HG03159 (cell line): ENCODE measurements around the gene REG4.
"Not testable (repeated sequence)": the region's sequence is repeated elsewhere in the genome, so short reads cannot be mapped to it uniquely, and the experiment has no call there.

Source experiments
- ATAC-seq: cut with Tn5 transposase; IDR thresholded peaks from one replicate; pipeline ENCODE4 v1.9.1; 2021; ENCODE audit warnings: mild to moderate bottlenecking, moderate library complexity; ENCODE audit not compliant: unreplicated experiment

Gene REG4

DNA sequence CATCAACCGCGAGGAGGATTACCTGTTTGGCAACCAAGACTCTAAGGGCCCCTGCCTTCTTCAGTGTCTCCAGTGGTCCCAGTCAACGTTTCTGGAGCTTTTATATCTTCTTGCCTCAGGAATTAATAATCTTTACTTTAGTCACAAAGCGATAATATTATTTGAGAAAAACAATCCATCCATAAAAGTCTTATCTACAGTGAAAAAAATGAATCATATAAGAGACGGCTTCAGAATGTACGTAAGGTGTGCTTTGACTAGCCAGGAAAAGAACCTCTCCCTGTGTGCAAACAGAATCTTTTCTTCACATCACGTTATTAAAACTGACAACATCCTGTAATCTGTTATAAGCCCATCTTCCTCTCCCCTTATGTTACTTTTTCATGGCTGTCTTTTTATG lies at the start of gene REG4:
TSS of gene REG4 (minus strand) at position 74 of the 400 bp plus-strand sequence. CDS start 2,691 bp downstream, outside the sequence.
- ATAC-seq = no peak

DNA sequence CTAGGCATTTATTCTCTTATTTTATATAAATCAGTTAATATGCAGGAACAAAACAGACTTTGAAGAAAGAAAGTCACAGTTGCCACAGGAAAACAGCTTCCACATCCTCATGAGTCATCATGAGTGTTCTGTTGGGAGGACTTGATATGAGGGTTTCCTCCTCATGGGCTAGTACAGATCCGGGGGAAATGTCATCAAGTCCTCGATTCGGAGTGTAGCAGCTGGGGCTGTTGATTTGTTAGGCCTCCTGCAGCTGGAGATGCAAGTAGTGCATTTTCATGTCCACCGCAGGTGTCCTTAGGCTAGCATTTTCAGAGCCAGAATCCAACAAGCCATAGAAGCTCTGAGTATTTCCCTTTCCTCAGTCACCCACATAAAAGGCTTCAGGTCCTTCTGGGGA lies 48.4 kb upstream of the REG4 start:
- ATAC-seq = no peak

DNA sequence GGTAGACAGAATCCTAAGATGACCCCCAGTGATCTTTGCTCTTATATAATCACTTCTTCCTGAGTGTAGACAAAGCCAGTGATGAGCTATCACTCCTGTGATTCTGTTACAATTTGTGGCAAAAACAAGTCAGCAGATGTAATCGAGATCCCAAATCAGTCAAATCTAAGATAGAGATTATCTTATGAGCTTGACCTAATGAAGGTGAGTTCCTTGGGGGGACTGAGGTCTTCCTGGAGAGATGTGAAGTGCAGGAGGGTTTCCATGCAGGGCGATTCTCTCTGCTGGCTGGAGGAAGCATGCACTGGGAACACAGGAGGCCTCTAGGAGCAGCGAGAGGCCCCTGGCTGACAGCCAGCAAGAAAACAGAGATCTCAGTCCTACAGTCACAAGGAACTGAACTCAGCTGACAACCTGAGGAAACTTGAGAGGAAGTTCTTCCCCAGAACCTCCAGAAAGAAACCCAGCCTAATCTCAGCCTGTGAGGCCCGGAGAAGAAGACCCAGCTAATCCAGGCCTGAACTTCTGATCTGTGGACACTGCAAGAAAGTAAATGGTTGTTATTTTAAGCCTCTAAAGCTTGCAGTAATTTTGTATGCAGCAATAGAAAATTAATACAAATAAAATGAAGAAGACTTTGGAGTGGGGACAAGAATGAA lies 47.4 kb upstream of the REG4 start:
- not testable (repeated sequence) for ATAC-seq

DNA sequence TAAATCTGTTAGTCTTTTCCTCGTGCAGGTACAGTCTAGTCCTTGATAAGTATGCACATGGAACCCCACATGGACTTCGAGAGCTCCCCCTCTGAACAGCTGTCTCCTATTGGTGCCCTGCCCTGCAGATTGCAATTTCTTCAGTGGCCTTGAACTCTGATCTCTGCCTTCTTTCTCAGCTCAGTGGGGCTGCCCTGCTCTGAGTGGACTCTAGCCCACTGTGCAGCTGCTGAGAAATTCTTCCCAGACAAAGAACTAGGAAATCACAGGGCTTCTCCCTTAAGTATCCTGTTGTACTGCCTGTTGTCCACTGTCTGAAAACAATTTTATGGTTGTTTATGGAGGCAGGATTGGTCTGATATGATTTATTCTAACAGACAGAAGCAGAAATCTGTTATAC lies 46.9 kb upstream of the REG4 start:
- no peak for ATAC-seq

DNA sequence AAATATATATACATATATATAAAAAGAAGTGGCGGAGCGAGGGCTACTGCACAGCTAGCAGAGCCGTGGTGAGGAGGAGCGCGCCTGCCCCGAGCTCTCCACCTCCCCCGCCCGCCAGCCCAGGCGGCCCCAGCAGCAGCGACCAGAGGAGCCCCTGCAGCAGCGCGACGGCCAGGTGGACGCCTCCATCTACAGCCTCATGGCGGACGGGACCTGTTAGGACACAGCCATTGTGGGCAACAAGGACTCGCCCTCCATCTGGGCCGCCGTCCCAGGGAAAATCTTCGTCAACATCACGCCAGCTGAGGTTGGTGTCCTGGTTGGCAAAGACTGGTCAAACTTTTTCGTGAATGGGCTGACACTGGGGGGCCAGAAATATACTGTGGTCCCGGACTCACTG lies 41.9 kb upstream of the REG4 start:
- ATAC-seq = no peak

DNA sequence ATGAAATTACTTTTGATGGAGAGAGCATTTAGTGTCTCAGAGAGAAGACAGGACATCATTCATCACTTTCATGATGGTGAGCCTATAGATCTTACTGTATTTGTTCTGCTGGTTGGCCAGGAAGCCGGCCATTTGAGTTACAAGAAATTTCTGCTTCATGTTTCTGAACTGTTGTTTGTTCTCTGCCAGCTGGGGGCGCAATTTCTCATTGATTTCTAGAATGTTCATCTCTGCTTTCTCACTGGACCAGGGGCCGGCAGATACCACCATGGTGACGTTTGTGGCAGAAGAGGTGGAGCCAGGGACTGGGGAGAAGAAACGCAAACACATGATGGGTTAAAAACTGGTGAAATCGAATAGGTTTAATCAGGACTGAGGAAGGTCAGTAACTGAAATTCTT lies 32.9 kb upstream of the REG4 start:
- not testable (repeated sequence) for ATAC-seq

DNA sequence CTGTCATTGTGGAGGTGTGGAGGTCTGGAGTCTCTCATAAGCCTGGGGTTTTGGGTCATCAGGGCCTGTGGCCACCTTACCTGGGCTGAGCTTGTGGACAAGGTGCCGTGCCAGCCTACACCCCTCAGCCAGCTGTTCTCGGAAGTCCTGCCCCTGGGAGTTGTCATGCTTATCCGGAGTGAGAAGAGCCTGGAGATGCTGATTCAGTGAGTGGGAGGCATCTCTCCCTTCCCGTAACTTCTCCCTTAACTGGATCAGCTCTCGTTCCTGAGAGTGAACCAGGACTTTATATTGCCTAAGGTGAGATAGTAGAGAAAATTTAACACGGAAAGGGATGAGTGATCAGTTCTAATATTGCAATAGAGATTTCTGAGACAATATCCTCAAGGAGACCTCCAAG lies 30.0 kb upstream of the REG4 start:
- ATAC-seq = no peak

DNA sequence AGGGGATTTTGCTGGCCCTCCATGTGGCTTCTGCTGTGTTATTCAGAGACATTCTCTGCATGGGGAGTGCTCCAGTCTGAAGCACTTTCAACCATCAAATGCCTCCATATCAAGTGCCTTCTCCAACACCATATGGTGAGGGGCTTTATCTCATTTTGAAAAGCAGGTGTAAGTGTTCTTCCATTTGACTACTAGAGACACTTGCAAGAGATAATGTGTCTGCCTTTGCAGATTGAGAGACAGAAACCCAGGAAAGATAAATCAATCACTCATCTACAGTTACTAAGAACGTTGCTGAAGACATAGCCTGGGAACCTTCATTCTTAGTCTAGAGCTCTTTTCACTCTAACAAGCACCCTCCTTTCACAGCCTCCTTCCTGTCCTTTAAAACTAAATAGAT lies 29.5 kb upstream of the REG4 start:
- ATAC-seq = no peak

DNA sequence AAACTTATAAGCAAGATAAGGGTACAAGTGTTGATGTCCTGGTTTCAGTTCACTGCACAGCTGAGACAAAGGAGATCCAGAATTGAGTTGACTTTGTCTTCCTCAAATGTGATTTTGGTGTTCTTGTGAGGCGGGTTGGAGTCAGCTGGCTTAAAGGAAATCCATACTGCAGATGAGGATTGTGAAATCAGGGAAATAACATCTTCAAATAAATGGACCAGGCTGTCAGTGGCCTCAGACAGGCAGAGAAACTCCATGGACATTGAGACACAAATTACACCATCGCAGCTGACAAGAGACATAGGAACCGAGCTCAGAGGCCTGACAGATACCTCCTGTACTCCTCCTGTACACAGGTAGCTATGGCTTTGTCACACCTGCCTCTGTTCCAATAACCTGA lies 27.0 kb upstream of the REG4 start:
- no peak for ATAC-seq

DNA sequence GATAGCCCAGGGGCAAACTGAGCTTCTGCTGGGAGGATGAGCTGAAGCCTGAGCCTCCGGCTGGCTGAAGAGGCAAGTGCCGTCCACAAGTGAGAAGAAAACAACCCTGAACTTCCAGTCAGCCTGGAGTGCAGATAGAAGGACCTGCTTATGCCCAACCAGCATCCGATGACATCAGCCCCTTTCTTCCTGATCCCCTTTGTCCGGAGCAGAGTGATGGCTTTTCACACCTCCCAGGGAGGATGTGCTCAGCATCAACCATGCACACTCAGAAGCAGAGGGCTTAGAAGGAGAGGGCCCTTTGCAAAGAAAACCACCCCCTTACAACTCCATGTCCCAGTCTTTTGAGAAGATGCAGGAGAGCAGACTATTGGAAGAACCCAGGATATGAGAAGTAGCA lies 23.7 kb upstream of the REG4 start:
- ATAC-seq = no peak

DNA sequence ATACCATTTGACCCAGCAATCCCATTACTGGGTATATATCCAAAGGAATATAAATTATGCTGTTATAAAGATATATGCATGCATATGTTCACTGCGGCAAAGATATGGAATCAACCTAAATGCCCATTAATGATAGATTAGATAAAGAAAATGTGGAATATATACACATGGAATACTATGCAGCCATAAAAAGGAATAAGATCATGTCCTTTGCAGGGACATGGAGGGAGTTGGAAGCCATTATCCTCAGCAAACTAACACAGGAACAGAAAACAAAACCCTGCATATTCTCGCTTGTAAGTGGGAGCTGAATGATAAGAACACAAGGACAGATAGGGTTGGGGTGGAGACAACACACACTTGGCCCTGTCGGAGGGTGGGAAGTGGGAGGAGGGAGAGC lies 19.8 kb upstream of the REG4 start:
- no peak for ATAC-seq

DNA sequence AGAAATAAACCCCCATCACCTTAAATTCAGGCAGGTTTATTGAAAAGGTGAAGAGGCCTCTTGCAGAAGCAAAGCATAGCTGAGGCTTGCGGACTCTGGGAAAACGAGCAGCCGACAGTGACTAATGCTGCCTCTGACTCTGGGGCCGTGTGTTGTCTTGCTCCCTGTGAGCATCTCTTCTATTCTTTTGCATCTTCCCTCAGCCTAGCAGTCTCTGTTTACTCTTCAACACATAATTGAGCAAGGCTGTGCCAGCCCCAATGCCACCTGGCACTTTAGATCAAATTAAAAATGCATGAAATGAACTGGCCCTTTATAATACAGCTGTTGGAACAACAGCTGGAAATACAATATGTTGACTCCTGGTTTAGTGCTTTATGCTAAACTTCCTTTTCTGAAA lies 18.4 kb upstream of the REG4 start:
- ATAC-seq = no peak

DNA sequence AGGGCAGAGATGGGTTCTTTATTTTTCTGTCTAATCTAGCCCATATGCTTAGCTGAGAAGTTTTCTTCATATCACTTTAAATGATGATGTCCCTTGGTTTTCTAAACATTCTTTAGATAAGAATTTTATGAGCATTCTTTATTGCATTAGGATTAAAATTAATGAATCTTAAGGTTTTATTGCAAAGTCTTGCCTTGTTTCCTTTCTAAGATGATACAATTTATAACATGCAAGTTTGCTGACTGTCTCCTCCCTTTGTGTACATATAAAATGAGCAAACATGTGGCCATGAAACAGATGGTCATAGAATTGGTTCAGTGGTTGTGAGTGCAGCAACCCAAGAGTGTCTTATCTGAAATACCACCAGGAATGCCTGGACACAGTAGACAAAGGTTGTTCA lies 17.7 kb upstream of the REG4 start:
- not testable (repeated sequence) for ATAC-seq

DNA sequence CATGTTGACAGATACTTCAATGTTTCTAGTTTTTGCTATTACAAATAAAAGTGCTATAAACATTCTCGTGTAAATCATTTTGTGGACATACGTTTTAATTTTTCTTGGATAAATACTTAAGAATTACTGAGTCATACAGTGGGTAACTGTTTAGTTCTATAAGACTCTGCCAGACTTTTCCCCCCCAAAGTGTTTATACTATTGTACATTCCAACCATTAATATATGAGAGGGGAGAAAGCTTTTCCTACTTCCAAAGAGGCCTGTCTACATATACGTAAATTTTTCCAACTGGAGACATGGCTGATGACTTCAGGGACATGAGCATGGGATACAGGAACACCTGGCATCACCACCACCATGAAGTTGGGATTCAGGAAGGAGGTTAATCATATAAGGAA lies 17.0 kb upstream of the REG4 start:
- ATAC-seq = no peak

DNA sequence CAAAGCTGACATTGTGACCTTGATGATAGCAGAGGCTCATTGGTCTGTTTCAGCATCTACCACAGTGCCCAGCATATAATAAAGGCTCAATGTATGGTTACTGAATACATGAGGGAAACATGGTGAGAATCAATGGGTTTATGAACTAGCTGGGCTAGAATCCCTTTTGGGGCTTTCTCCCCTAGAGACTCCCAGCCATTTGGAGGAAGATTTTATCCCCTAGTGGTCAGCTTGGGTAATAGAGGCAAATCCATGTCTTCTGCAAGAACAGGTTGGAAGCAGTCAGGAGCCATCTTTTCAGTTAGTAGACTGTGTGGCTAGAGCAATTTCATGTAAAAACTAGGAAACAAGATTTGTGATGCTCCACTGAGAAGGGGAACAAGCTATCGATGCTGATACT lies 15.8 kb upstream of the REG4 start:
- ATAC-seq = no peak

DNA sequence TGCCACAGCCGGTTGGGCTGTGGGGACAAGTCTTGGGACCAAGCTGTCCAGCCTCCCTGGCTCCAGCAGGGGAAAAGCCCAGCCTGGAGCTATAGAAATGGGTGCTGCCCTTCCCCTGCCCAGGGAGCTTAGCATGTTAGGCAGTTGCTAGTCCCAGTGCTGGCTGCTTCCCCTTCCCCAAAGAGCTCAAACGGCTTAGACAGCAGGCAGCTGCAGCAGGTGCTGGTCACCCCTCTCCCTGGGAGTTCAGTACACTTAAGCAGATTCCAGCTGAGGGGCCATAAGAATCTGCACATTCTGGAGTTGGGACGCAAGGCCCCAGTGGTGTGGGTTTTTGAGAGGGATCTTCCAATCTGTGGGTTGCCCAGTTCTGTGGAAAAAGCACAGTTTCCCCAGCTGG lies 11.1 kb upstream of the REG4 start:
- ATAC-seq = no peak

DNA sequence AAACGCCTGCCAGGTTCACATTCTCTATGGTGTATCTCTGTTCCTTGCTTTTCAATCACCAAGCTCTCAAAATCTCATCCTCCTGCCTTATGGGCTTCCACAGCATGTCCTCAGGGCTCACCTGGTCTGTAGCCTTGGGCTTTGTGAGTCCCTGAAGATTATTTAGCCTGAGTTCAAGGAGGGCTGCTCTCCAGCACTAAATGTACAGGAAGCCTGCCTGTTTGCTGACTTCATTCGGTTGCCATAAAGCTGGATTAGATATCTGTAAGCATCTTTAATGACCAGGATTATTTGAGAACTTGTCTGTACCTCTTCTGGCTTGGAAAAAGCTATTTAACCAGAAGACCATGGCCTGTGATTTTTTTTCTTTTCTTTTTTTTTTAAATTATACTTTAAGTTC lies 6.9 kb upstream of the REG4 start:
- no peak for ATAC-seq

DNA sequence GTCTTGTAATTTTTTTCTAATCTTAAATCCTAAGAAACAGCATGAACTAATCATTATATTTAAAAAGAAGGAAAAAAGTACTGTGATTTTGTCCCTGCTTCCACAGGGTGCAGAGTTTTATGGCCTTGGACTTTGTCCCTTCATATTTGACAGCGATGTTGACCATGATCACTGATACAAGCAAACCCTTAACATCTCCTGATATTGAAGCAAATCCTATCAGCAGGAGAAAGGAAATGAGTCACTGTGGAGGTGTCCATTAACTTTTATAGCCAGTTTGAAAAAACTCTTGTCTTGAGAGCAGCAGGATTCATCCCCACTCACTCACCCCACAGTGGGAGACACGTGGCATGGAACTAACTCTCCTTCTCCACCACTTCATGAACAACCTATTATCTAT lies 5.1 kb upstream of the REG4 start:
- no peak for ATAC-seq

DNA sequence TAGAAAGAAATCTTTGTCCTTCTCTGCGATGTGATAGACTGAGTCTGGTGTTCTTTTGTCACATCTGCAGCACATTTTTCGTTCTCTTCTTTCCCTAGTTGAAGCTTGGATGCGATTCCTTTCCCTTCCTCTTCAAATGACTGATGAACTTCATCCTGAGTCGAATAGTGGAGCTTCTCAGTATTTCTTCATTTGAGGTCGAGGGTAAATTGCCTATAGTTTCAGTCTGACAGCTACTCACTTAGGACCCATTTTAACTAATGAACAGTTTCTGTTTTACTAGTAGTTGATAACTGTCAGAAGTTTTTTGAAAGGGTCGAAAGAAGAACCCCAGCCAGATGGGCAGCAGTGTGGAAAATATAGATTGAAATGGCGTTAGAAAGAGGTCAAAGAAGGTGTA lies 4.7 kb upstream of the REG4 start:
- ATAC-seq = no peak

DNA sequence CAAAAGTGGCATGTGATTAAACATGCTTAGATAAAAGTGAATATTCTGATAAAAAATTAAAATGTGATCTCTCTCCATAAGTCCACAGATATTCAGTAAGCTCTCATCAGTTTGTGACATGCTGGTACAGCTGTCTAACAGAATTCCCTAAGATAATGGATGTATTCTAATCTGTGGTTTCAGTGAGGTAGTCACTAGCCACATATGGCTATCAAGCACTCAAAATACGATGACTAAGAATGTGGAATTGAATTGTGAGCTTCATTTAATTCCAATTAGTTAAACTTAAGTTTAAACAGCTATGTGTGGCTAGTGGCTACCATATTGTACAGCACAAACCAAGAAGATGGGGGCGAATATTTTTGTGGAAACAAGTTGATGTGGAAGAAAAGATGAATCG lies 4.1 kb upstream of the REG4 start:
- ATAC-seq = no peak

DNA sequence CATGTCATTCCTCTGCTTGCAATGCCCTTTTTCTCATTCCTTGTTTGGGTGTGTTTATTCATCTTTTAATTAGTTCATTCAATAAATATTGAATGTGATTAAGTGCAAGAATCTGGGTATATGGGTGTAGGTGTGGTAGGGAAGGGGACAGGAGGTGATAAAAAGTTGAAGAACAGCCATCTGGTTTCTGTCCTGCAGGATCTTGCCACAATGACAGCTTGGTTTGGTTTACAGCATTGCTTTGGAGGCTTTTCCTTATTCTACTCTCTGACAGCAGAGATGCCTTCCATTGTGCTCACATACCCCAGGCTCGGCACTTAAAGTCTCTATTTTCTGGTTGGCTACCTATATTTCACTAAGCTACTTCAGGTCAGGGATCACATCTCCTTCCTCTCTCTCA lies 3.0 kb upstream of the REG4 start:
- no peak for ATAC-seq

DNA sequence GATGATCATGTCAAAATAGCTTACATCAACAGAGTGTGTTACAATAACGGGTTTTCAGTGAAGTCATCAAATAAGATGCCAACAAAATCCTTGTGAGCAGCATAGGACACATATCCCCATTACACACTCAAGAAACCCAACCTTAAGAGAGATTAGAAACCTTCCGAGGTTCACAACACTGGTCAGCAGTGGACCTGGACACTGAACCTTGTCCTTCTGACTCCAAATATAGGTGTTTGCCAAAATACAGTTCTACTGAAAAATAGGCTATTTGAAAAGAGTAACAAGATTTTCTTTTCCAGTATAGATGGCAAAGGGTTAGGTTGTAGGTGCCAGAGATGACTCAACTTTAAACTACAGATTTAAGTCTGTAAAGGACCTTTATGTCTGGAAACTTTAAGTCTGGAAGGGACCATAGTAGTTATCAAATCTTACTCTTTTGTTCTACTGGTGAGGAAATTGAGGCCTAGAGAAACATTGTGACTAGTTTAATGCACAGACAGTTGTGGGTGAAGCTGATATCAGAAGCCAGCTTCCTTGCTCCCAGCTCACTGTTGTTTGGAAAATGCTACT lies 811 bp upstream of the REG4 start:
- no peak for ATAC-seq

DNA sequence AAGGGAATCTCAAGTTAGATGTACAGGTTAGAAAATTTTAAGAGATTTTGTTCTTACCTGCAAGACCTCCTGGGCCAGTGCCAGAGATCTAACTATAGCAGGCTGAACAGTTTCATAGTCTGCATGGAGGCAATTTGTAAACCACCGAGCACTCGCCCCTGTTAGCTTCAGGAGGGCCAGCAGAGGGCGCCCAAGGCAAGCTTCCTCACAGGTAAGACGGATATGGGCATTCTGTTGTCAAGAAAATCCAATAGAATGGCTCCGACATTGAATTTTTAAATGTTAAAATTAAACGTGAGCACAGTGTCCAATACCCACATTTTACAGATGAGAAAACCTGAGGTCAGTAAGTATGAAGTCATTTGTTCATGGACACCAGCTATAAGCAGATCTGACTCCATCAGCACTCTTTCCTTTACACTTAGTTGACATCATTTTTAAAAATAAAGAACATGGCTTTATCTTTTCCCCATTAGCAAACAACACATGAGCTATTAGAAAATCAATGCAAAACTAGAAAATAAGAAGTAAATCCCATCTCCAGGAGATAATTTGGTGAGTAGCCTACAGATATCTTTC lies 2.2 kb downstream of the REG4 start:
- peak; percentile 96 for ATAC-seq
